Left ventricle myocardium inferior (tissue), 1 donor: Measurements from ENCODE around the gene SLC22A12. TPM values are rescaled to one million over a fixed set of nuclear protein-coding genes. Genes with fewer than 3 reads are reported as not detected.

Source experiments
- DNase-seq: peaks from one replicate; pipeline ENCODE4 v3.0.0-alpha.2; 2020
- H3K27ac ChIP-seq: fragments of 200-600 bp; replicated peaks from 2 replicates; pipeline ENCODE4 v1.8.0; 2021
- H3K27me3 ChIP-seq: fragments of 200-600 bp; 2 replicates; pipeline ENCODE4 v1.8.0; 2021; ENCODE audit warnings: low read depth
- H3K36me3 ChIP-seq: fragments of 200-600 bp; 2 replicates; pipeline ENCODE4 v1.8.0; 2021
- H3K4me1 ChIP-seq: fragments of 200-600 bp; 2 replicates; pipeline ENCODE4 v1.8.0; 2021
- H3K4me3 ChIP-seq: fragments of 200-600 bp; 2 replicates; pipeline ENCODE4 v1.8.0; 2021; ENCODE audit warnings: mild to moderate bottlenecking, moderate library complexity
- H3K9me3 ChIP-seq: fragments of 200-600 bp; replicated peaks from 2 replicates; pipeline ENCODE4 v1.8.0; 2021
- intact Hi-C: fragments of 100-400 bp; cut with micrococcal nuclease; formaldehyde crosslinking; loops from one replicate; pipeline ENCODE4 v1.11.0; 2022
- total RNA-seq: library from RNA; stranded (reverse); fragmentation: NEBNext Ultra II Directional; extraction: Animal tissue kit (Norgen Biotek cat#: 25700); gene quantifications from one replicate; pipeline ENCODE4 v1.2.1, GENCODE V29; 2021
- TF ChIP-seq, protein P1 (sequence below): fragments of 200-600 bp; IDR thresholded peaks from 2 replicates; pipeline ENCODE4 v1.8.0; 2021; ENCODE audit warnings: antibody characterized with exemption, mild to moderate bottlenecking, borderline replicate concordance
- donor health status: DM: no; HTN: yes; CAD: no; lungs with severe emphysema.

SLC22A12 gene
- total RNA-seq, 1 donor from 2014 or later, result not detected

DNA sequence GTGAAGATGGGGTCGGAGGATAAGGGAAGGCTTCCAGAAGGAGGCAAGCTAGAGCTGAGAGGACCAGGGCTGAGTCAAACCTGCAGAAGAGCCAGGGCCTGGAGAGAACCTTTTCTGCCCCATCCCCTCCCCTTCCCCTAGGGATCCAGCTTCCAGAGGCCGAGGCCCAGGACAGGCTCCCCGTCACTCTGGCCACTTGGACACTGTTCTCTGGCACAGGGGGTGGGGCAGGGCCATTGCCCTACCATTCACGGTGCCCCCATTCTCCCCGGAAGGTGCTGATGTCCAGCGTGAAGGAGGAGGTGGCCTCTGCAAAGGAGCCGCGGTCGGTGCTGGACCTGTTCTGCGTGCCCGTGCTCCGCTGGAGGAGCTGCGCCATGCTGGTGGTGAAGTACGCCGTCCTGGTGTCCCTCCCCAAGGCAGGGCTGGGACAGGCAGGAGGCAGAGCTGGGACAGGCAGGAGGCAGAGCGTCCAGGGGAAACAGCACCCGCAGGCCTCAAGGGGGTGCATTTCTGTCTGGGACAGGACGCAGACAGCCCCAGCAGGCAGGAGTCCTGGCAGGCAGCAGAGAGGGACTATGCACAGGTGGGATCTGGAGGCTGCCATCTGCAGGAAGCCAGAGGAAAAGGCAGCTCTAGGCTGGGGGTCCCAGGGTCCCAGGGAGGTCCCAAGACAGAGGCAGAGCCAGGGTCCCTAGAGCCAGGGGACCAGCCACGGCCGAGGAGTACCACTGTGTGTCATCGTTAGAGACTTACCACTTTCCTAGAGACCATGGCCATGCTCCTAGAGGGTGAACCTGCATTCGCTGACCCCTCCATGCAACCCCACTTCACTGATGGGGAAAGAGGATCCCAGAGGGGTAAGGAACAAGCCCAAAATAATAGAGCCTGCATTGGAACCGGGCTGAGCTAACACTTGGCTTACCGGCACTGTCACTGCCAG is 25.8 kb upstream of the SLC22A12 start:
- DNase-seq, result no peak
- Histone ChIP-seq H3K27me3 (peaks cover 21% of the 10 kb centered on the region), H3K4me3 (no peak overlapping the region), H3K36me3 (no peaks in the 10 kb centered on the region), H3K27ac (no peak overlapping the region), H3K4me1 (peaks cover 12% of the 10 kb centered on the region), H3K9me3 (no peaks in the 10 kb centered on the region)
- intact Hi-C loops, result no loop called here
- TF ChIP-seq, protein P1, sequence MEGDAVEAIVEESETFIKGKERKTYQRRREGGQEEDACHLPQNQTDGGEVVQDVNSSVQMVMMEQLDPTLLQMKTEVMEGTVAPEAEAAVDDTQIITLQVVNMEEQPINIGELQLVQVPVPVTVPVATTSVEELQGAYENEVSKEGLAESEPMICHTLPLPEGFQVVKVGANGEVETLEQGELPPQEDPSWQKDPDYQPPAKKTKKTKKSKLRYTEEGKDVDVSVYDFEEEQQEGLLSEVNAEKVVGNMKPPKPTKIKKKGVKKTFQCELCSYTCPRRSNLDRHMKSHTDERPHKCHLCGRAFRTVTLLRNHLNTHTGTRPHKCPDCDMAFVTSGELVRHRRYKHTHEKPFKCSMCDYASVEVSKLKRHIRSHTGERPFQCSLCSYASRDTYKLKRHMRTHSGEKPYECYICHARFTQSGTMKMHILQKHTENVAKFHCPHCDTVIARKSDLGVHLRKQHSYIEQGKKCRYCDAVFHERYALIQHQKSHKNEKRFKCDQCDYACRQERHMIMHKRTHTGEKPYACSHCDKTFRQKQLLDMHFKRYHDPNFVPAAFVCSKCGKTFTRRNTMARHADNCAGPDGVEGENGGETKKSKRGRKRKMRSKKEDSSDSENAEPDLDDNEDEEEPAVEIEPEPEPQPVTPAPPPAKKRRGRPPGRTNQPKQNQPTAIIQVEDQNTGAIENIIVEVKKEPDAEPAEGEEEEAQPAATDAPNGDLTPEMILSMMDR, result no peak

DNA sequence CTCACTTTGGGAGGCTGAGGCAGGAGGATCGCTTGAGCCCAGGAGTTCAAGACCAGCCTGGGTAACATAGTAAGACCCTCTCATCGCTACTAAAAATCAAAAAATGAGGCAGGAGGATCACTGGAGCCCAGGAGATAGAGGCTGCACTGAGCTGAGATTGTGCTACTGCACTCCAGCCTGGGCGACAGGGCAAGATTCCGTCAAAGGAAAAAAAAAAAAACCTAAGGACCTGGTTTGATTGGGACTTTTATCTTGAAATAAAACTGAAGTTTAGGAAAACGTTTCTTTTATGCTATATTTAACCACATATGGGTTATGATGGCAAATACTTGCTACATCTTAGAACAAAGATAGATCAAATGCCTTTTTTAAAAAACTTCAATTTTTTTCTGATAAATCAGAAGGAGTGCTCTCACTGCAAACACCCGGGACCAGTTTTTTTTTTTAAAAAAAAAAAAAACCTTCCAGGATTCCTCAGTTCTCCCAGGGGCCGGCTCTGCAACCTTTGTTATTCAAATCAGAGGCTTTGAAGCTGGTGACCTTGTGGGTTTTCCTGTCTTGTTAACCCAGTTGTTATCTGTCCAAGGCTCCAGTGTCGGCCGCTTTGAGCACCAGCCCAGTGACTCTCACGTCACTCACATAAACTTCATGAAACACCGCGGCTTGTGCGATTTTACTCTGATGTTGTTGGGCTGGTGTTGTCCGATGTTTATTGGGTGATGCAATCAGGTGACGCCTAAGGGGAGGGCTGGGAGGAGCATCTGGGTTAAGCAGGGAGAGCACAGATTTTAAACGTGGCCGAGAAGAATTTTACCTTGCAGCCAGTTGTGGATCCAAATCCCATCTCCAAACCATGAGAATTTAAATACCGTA is 24.7 kb upstream of the SLC22A12 start:
- TF ChIP-seq, protein P1, result no peak
- Histone ChIP-seq H3K4me3 (peak overlapping the region; percentile 33), H3K27me3 (peaks cover 15% of the 10 kb centered on the region), H3K9me3 (no peaks in the 10 kb centered on the region), H3K27ac (no peak overlapping the region), H3K4me1 (peaks cover 12% of the 10 kb centered on the region), H3K36me3 (no peaks in the 10 kb centered on the region)
- intact Hi-C loops, result no loop called here
- DNase-seq, result no peak

DNA sequence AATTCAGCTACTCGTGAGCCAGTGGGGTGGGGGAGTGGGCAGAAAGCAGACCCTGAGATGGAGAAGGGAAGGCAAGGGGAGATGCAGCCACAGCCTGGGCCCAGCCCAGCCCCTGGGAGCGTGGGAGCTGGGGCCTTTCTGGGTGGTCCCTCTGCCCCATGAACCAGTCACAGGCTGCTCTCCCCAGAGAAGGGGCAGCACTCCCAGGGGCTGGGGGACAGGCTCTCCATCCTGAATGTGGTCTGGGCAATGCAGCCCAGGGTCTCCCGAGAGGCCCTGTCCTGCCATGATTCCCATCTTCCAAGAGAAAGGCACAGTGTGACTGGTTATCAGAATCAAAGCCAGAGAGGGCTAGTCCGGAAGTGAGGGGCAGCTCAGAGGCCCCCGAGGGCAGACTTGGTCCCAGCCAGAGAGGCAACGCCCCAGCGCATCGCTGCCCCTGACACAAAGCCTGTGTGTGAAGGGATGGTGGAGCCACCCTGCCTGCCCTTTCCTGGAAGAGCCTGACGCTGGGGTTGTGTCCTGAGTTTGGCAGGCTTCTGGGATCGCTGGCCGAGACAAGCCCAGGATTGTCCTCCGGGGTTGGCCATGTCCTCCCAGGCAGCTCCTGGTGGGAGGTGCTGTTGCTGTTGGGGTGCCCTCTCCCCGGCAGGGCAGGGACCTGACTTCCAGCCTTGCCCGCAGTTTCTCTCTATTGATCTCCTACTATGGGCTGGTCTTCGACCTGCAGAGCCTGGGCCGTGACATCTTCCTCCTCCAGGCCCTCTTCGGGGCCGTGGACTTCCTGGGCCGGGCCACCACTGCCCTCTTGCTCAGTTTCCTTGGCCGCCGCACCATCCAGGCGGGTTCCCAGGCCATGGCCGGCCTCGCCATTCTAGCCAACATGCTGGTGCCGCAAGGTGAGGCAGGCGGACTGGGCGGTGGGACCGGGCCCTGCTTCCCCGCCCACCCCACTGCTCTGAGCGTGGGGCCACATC is 23.8 kb upstream of the SLC22A12 start:
- H3K36me3 ChIP-seq, result no peaks in the 10 kb centered on the region
- H3K27me3 ChIP-seq, result peaks cover 14% of the 10 kb centered on the region
- no peaks in the 10 kb centered on the region for H3K9me3 ChIP-seq
- DNase-seq, result no peak
- intact Hi-C loops, result no loop called here
- peak overlapping the region; percentile 33 for H3K4me3 ChIP-seq
- peaks cover 12% of the 10 kb centered on the region for H3K4me1 ChIP-seq
- H3K27ac ChIP-seq, result no peak overlapping the region
- TF ChIP-seq, protein P1, result no peak

DNA sequence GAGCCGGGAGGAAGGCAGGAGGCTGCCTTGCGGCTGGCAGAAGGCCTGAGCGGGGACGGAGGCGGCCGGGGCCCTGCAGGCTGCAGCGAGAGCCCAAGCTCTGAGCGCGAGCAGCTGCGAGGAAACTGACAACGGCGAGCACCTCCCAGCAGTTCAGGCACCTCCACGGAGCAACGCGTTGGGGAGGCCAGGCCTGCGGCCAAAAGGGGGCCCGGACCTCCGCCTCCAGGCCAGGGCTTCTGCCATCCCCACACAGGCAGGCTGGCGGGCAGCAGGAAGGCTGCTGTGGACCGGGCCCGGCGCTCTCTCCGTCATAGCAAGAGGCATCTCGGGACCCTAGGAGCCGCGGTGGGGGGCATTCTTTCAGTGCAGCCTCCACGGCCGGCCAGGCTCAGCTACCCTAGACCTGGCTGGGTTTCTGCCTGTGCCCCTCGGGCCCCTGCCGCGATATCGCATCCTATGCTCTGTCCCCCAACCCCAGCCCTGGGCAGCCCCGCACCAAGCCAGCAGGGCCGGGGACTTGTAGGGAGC is 22.9 kb upstream of the SLC22A12 start:
- intact Hi-C loops, result no loop called here
- Histone ChIP-seq H3K27ac (no peak overlapping the region), H3K36me3 (no peaks in the 10 kb centered on the region), H3K4me1 (peaks cover 12% of the 10 kb centered on the region), H3K4me3 (no peak overlapping the region), H3K9me3 (no peaks in the 10 kb centered on the region), H3K27me3 (peaks cover 9% of the 10 kb centered on the region)
- no peak for DNase-seq
- TF ChIP-seq, protein P1, result no peak
